B cell (primary cell): ENCODE data around the gene RNF8. TPM values are rescaled to one million over a fixed set of nuclear protein-coding genes. Genes with fewer than 3 reads are reported as not detected.
"Not testable (repeated sequence)": the region's sequence is repeated elsewhere in the genome, so short reads cannot be mapped to it uniquely, and the experiment has no call there.

Experiments used
- ATAC-seq: fragments of 200-7000 bp; cut with Tn5 transposase; one replicate; pipeline ENCODE4 v1.10.0; 2021; ENCODE audit warnings: low read depth, mild to moderate bottlenecking, moderate number of reproducible peaks, moderate library complexity
- CTCF ChIA-PET: fragments of 350-600 bp; sonication (Branson Sonifier 250); formaldehyde crosslinking; loops from one replicate; lab custom pipeline; 2021; ENCODE audit warnings: antibody characterized with exemption, inconsistent platforms; lab: Charles Lee
- POLR2A ChIA-PET: fragments of 350-600 bp; sonication (Branson Sonifier 250); formaldehyde crosslinking; loops from one replicate; lab custom pipeline; 2021; ENCODE audit warnings: antibody characterized with exemption; lab: Charles Lee
- DNase-seq: peaks from one replicate; pipeline ENCODE4 v3.0.0; 2013
- H2AFZ ChIP-seq: 2 replicates; pipeline ENCODE4 v1.6.1; 2012; ENCODE audit warnings: mild to moderate bottlenecking, low read depth, low read length; ENCODE audit not compliant: insufficient read depth, poor library complexity, severe bottlenecking
- H3K27ac ChIP-seq, 2 donors: 1 replicate in 1 of 2; 2 replicates in 1 of 2; pipeline ENCODE4 v1.5.1; 2012 to 2013; ENCODE audit warnings: low read length in 2 of 2, mild to moderate bottlenecking in 2 of 2, moderate library complexity in 1 of 2
- H3K27me3 ChIP-seq, 4 experiments: fragments of 200-600 bp in 1 of 4; sonication (generic) in 1 of 4; replicated peaks in 1 of 4; 1 replicate in 2 of 4; 2 replicates in 2 of 4; pipeline versions ENCODE4 v1.6.1 to v1.7.0; 2013 to 2016; ENCODE audit warnings: low read length in 3 of 4, mild to moderate bottlenecking in 2 of 4, mixed read lengths in 1 of 4, moderate library complexity in 1 of 4; ENCODE audit not compliant: insufficient read depth in 4 of 4, control insufficient read depth in 3 of 4; ENCODE audit errors: control extremely low read depth in 1 of 4
- H3K36me3 ChIP-seq, 2 experiments: replicated peaks in 1 of 2; 1 replicate in 1 of 2; 2 replicates in 1 of 2; pipeline versions ENCODE4 v1.6.1 to v1.7.1; 2013; ENCODE audit warnings: low read length in 1 of 2; ENCODE audit not compliant: insufficient read depth in 2 of 2, control insufficient read depth in 1 of 2; ENCODE audit errors: control extremely low read depth in 1 of 2, extremely low read depth in 1 of 2
- H3K4me1 ChIP-seq, 2 donors: fragments of 200-600 bp in 1 of 2; sonication (generic) in 1 of 2; 1 replicate in 1 of 2; 2 replicates in 1 of 2; pipeline versions ENCODE4 v1.5.1 to v1.6.1; 2013 to 2017; ENCODE audit warnings: low read length in 2 of 2; ENCODE audit not compliant: control insufficient read depth in 2 of 2, insufficient read depth in 2 of 2
- H3K4me2 ChIP-seq: replicated peaks from 2 replicates; pipeline ENCODE3; 2012; ENCODE audit warnings: mild to moderate bottlenecking, low read depth, low read length; ENCODE audit not compliant: poor library complexity, severe bottlenecking
- H3K4me3 ChIP-seq, 5 experiments: fragments of 200-600 bp in 1 of 5; sonication (generic) in 1 of 5; 1 replicate in 3 of 5; 2 replicates in 2 of 5; pipeline versions ENCODE4 v1.5.1 to v1.7.0; 2011 to 2016; ENCODE audit warnings: low read length in 4 of 5, mild to moderate bottlenecking in 4 of 5, low read depth in 2 of 5, control low read depth in 1 of 5, moderate library complexity in 1 of 5; ENCODE audit not compliant: insufficient read depth in 1 of 5; ENCODE audit errors: control extremely low read depth in 1 of 5, extremely low read depth in 1 of 5
- H3K79me2 ChIP-seq: fragments of 200-600 bp; sonication (generic); one replicate; pipeline ENCODE4 v1.6.0; 2016; ENCODE audit warnings: low read length; ENCODE audit not compliant: control insufficient read depth, insufficient read depth
- H3K9ac ChIP-seq: fragments of 200-600 bp; sonication (generic); 2 replicates; pipeline ENCODE4 v1.6.1; 2017; ENCODE audit warnings: mild to moderate bottlenecking, low read length, moderate library complexity
- H3K9me3 ChIP-seq, 3 donors: one replicate each; pipeline versions ENCODE4 v1.6.1 to v1.7.1; 2013; ENCODE audit warnings: low read length in 2 of 3; ENCODE audit not compliant: control insufficient read depth in 2 of 3, insufficient read depth in 1 of 3; ENCODE audit errors: control extremely low read depth in 1 of 3
- H4K20me1 ChIP-seq: 2 replicates; pipeline ENCODE4 v1.6.0; 2012; ENCODE audit warnings: mild to moderate bottlenecking, low read length; ENCODE audit not compliant: insufficient read depth, control insufficient read depth, poor library complexity, severe bottlenecking
- H3K27ac Mint-ChIP-seq: one replicate; pipeline ENCODE4 v1.8.0; 2021; ENCODE audit warnings: mixed read lengths
- H3K27me3 Mint-ChIP-seq: one replicate; pipeline ENCODE4 v1.8.0; 2021; ENCODE audit warnings: mixed read lengths
- H3K4me1 Mint-ChIP-seq: one replicate; pipeline ENCODE4 v1.8.0; 2021; ENCODE audit warnings: mixed read lengths
- H3K4me3 Mint-ChIP-seq: one replicate; pipeline ENCODE4 v1.8.0; 2021; ENCODE audit warnings: mixed read lengths
- H3K9me3 Mint-ChIP-seq: one replicate; pipeline ENCODE4 v1.8.0; 2022; ENCODE audit warnings: mixed read lengths; ENCODE audit not compliant: insufficient read depth
- WGBS: methylation state at CpG from one replicate; pipeline ENCODE4 v1.1.5; 2013; ENCODE audit warnings: missing lambda C conversion rate; ENCODE audit not compliant: insufficient coverage; 5-methylcytosine and 5-hydroxymethylcytosine counted together
- intact Hi-C: fragments of 100-400 bp; cut with micrococcal nuclease; formaldehyde crosslinking; loops from one replicate; pipeline ENCODE4 v1.10.0; 2022
- polyA plus RNA-seq: library from polyadenylated mRNA; depleted of rRNA; stranded (reverse); fragments of >200 nt; gene quantifications from 2 replicates; pipeline ENCODE4 v1.2.3, GENCODE V29; 2012
- small RNA-seq: library from RNA; depleted of rRNA; stranded (forward); fragments of <200 nt; gene quantifications from one replicate; pipeline ENCODE3, GENCODE V24; 2012; ENCODE audit warnings: low replicate concordance, low read depth; ENCODE audit not compliant: insufficient read length
- total RNA-seq, 2 donors: library from RNA; stranded (reverse); fragments of 120-200 nt in 1 of 2; gene quantifications; 1 replicate in 1 of 2; 2 replicates in 1 of 2; pipeline versions ENCODE4 v1.2.3 to v1.2.4, GENCODE V29; 2013 to 2022

The RNF8 gene
- total and polyA plus RNA-seq, 2 donors (not counting 1 experiment from before 2014, with no cell fraction given) = 5.3 to 16.9 TPM

DNA sequence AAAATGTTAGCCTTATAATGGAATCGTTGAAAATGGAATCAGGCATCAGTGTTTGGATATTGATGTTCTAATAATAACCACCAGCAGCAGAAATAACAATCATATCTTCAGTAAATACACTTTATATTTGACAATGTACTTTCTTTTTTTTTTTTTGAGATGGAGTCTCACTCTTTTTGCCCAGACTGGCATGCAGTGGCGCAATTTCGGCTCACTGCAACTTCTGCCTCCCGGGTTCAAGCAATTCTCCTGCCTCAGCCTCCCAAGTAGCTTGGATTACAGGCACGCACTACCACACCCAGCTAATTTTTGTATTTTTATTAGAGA lies 89.4 kb downstream of the RNF8 start:
- H3K9me3 Mint-ChIP-seq, H3K9me3 ChIP-seq, intact Hi-C loops, H3K27me3 ChIP-seq, DNase-seq, H3K27me3 Mint-ChIP-seq, H2AFZ ChIP-seq, H4K20me1 ChIP-seq, H3K27ac ChIP-seq, ATAC-seq: not testable (repeated sequence)
- Mint-ChIP-seq H3K27ac (peak overlapping the region; percentile 51), H3K4me3 (peak overlapping the region; percentile 76), H3K4me1 (peaks cover 12% of the 10 kb centered on the region)
- Histone ChIP-seq H3K79me2 (peaks cover 82% of the 10 kb centered on the region), H3K4me2 (peak overlapping the region; percentile 67), H3K9ac (peak overlapping the region; percentile 56), H3K36me3 (peaks cover 8 to 63% of the 10 kb centered on the region in 2 experiments), H3K4me1 (peaks cover 10 to 11% of the 10 kb centered on the region in 2 donors), H3K4me3 (peak overlapping the region in 2 of 5 experiments; percentile 22 to 35)
- no CpG with 5 or more reads among the region's 5 CpGs for WGBS
- CTCF ChIA-PET = interaction anchor here (1.0 kb wide), 1 partner anchor 123 kb away, joined by 3 read pairs; no protein-coding TSS in a partner anchor
- POLR2A ChIA-PET = interaction anchor here (0.7 kb wide), 1 partner anchor 1323 kb away, joined by 5 read pairs; no protein-coding TSS in a partner anchor

Small RNA genes lying within 50 kb of the gene (small RNA-seq; reads per million reads assigned to genes)
- gene RN7SL273P = not detected

Other genes with a start within 250 kb of the RNF8 start
- gene PIM1, start 183.8 kb upstream of the RNF8 start, total RNA-seq = 99.7 and 102 TPM in 2 replicates
- gene PIM1, start 183.8 kb upstream of the RNF8 start, polyA plus RNA-seq = 13.6 and 36.0 TPM in 2 replicates
- 11.2 and 12.5 TPM in 2 replicates for gene TBC1D22B, start 96.2 kb upstream of the RNF8 start, total RNA-seq
- gene TBC1D22B, start 96.2 kb upstream of the RNF8 start, polyA plus RNA-seq = 5.1 and 5.3 TPM in 2 replicates
- 0.19 and 1.2 TPM in 2 replicates for gene TMEM217, start 95.8 kb upstream of the RNF8 start, total RNA-seq
- 0.49 and 0.73 TPM in 2 replicates for gene TMEM217, start 95.8 kb upstream of the RNF8 start, polyA plus RNA-seq
- 81.3 and 82.9 TPM in 2 replicates for gene CMTR1, start 79.2 kb downstream of the RNF8 start, total RNA-seq
- gene CMTR1, start 79.2 kb downstream of the RNF8 start, polyA plus RNA-seq = 46.0 and 61.6 TPM in 2 replicates
- 9.7 and 11.1 TPM in 2 replicates for gene CCDC167, start 145.9 kb downstream of the RNF8 start, total RNA-seq
- 23.4 and 60.1 TPM in 2 replicates for gene CCDC167, start 145.9 kb downstream of the RNF8 start, polyA plus RNA-seq